Activated T-cell treated with anti-CD3 and anti-CD28 coated beads, Interleukin-2, amount 50 U/mL, for 72 hours (primary cell): Measurements from ENCODE around the gene FAT4. TPM values are rescaled to one million over a fixed set of nuclear protein-coding genes. Genes with fewer than 3 reads are reported as not detected.

Source experiments
- ATAC-seq, 2 donors: fragments of 150-1000 bp; cut with Tn5 transposase; replicated peaks in 1 of 2; 2 replicates each; pipeline ENCODE4 v1.10.0; 2021; ENCODE audit warnings: moderate library complexity in 2 of 2, mild to moderate bottlenecking in 1 of 2
- DNase-seq, 2 donors: peaks; one replicate each; pipeline ENCODE4 v3.0.0; 2021 to 2022; ENCODE audit warnings: mixed read lengths in 1 of 2
- H3K27ac Mint-ChIP-seq: one replicate; pipeline ENCODE4 v1.8.0; 2022; ENCODE audit warnings: mild to moderate bottlenecking, moderate library complexity, mixed read lengths
- H3K27me3 Mint-ChIP-seq: one replicate; pipeline ENCODE4 v1.8.0; 2022; ENCODE audit warnings: low read depth, mixed read lengths
- H3K36me3 Mint-ChIP-seq, 2 donors: one replicate each; pipeline ENCODE4 v1.8.0; 2022; ENCODE audit warnings: mixed read lengths in 2 of 2, mild to moderate bottlenecking in 1 of 2; ENCODE audit not compliant: insufficient read depth in 2 of 2
- H3K4me1 Mint-ChIP-seq: one replicate; pipeline ENCODE4 v1.8.0; 2022; ENCODE audit warnings: low read depth, mixed read lengths
- H3K4me3 Mint-ChIP-seq, 2 donors: one replicate each; pipeline ENCODE4 v1.8.0; 2022; ENCODE audit warnings: mild to moderate bottlenecking in 2 of 2, mixed read lengths in 2 of 2, moderate library complexity in 2 of 2
- H3K9me3 Mint-ChIP-seq, 2 donors: one replicate each; pipeline ENCODE4 v1.8.0; 2022; ENCODE audit warnings: mixed read lengths in 2 of 2
- total RNA-seq, 2 donors: library from RNA; stranded (reverse); gene quantifications; one replicate each; pipeline ENCODE4 v1.2.3, GENCODE V29; 2022

Gene FAT4, protein sequence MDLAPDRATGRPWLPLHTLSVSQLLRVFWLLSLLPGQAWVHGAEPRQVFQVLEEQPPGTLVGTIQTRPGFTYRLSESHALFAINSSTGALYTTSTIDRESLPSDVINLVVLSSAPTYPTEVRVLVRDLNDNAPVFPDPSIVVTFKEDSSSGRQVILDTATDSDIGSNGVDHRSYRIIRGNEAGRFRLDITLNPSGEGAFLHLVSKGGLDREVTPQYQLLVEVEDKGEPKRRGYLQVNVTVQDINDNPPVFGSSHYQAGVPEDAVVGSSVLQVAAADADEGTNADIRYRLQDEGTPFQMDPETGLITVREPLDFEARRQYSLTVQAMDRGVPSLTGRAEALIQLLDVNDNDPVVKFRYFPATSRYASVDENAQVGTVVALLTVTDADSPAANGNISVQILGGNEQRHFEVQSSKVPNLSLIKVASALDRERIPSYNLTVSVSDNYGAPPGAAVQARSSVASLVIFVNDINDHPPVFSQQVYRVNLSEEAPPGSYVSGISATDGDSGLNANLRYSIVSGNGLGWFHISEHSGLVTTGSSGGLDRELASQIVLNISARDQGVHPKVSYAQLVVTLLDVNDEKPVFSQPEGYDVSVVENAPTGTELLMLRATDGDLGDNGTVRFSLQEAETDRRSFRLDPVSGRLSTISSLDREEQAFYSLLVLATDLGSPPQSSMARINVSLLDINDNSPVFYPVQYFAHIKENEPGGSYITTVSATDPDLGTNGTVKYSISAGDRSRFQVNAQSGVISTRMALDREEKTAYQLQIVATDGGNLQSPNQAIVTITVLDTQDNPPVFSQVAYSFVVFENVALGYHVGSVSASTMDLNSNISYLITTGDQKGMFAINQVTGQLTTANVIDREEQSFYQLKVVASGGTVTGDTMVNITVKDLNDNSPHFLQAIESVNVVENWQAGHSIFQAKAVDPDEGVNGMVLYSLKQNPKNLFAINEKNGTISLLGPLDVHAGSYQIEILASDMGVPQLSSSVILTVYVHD (N-terminal part only)
- total RNA-seq: not detected

DNA sequence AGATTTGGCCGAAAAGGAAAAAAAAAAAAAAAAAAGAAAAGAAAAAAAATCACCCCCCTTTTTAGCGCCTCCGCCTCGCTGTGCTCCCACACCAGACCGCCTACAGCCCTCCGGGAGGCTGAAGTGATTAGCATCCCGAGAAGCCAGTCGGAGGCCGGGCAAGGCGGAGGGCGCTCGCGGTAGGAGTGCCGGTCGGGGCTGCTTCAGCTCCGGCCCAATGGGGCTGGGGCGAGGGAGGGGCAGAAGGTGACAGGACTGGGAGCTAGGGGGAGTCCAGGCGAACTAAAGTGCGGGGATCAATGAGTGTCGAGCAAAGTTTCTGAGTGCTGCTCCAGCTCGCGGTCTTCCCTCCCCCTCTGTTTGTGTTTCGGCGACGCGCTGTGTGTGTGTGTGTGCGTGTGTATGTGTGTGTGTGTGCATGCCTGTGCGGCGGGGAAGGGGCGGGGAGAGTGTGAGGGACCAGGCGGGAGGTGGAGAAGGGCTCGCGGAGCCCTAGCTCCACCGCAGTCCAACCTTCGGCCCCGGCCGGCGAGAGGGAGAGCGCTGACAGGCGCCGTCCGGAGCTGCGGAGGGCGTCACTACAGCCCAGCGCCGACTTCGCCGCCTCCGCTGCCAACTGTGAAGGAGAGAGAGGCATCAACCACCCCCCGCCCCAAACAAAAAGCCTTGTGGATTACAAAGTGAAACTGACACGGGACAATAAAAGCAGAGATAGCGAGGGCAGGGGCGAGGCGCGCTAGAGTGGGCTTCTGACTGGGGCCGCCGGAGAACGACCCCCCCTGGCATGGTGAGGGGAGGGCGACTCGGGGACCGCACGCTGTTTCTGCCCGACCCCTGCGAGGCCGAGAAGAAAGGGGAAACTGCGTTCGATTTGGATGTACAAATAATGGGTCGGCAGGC is at the start of gene FAT4:
Gene FAT4 (plus strand): TSS at position 280 of the 900 bp plus-strand sequence. CDS start 1,457 bp downstream, outside the sequence.
- peak; percentile 72 to 78 for ATAC-seq
- DNase-seq: peak; percentile 41 to 52
- Mint-ChIP-seq H3K27ac (no peak within 1 kb of the TSS), H3K4me1 (peaks cover 27% of the 10 kb centered on the region), H3K4me3 (peak within 1 kb of the TSS; percentile 85), H3K27me3 (peaks cover 73% of the 10 kb centered on the region), H3K36me3 (peaks cover 2 to 3% of the 10 kb centered on the region in 2 donors), H3K9me3 (no peaks in the 10 kb centered on the region)

DNA sequence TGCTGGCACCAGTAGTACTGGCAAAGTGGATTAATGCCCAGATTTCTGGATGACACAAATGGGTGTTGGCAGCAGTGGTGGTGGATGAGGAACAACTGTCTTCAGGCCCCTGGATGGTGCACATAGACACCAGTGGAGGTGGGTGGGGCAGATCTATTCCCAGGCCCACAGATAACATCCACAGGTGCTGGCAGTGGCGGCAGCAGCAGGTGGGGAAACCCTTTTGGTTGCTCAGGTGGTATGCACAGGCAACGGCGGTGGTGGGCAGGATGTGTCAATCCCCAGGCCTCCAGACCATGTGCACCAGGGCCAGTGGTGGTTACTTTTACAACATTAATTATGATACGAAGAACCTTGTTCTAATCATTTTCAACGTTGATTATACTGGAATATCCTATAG is 48.9 kb upstream of the FAT4 start:
- ATAC-seq: no peak
- Mint-ChIP-seq H3K27ac (no peak overlapping the region), H3K9me3 (no peaks in the 10 kb centered on the region), H3K4me3 (no peak overlapping the region), H3K27me3 (no peaks in the 10 kb centered on the region), H3K36me3 (no peaks in the 10 kb centered on the region), H3K4me1 (no peaks in the 10 kb centered on the region)
- no peak for DNase-seq

DNA sequence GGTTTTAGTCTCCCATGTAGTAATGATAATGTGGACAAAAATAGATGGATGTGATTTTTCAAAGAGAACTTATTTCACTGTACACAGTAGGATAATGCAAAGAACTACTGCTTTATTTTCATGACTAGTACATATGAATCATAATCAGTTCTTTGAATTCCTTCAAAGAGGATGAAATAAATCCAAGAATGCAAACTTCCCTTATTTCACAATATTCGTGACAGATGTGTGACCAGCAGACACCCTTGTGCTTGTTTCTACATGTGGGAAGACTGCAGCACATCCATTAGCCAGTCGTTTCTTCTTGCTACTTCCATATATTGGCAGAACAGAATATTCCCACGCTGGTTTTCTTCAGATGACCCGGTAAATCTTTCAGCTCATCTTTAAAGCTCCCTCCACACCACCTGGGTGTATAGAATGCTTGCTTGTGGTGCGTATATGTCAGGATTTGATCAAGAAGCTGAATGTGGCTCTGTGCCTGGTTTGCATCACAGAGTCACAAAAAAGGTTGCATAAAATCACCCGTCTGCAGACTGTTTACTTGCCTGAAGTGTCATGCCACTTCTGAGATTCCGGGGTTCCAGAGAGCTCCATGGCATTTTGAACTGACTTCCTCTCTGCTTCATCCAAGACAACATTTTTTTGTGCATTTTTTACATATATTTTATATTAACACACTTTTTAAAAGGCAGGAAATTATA is 47.7 kb upstream of the FAT4 start:
- no peaks in the 10 kb centered on the region for H3K9me3 Mint-ChIP-seq
- no peak overlapping the region for H3K4me3 Mint-ChIP-seq
- DNase-seq (no peak), ATAC-seq (no peak)
- H3K36me3 Mint-ChIP-seq: no peaks in the 10 kb centered on the region
- no peaks in the 10 kb centered on the region for H3K4me1 Mint-ChIP-seq
- H3K27me3 Mint-ChIP-seq: no peaks in the 10 kb centered on the region
- H3K27ac Mint-ChIP-seq: no peak overlapping the region

DNA sequence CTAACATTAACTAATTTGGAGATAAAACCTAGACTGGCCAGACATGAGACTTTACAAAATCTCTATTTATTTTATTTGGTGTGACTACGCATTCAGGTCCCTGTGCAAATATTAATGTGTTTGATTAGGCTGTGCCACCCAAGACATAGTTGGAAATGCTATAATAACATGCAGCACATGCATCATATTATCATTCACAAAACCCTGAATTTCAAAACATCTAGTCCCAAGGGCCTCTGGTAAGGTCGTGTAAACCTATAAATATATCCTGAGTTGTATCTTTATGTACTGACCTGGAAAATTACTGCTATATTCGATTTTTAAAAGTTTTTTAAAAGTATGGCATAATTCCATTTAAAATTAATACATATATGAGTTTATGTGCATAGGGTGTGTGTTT is 47.1 kb upstream of the FAT4 start:
- DNase-seq (no peak), ATAC-seq (no peak)
- Mint-ChIP-seq H3K27ac (no peak overlapping the region), H3K4me3 (no peak overlapping the region), H3K9me3 (no peaks in the 10 kb centered on the region), H3K4me1 (no peaks in the 10 kb centered on the region), H3K36me3 (no peaks in the 10 kb centered on the region), H3K27me3 (no peaks in the 10 kb centered on the region)

DNA sequence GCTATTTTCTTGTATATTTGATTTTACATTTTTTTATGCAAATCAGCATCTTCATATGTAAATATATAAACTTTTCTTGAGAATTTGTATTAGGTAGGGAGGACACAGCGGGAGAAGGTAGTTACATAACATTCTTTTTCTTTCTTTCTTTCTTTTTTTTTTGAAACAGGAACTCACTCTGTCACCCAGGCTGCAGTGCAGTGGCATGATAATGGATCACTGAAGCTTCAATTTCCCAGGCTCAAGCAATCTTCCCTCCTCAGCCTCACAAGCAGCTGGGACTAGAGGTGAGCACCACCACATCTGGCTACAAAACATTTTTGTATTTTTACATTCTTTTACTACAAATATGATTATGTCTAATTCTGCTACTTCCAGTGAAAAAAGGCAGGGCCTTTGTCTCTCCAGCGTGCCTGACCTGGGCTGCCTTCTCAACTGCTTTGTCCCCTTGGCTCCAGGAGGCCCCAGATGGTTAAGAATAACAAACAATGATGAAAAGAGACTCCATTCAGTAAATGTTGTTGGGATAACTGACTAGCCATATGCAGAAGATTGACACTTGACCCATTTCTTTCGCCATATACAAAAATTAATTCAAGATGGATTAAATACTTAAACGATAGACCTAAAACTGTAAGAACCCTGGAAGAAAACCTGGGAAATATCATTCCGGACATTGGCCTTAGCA is 46.5 kb upstream of the FAT4 start:
- no peaks in the 10 kb centered on the region for H3K4me1 Mint-ChIP-seq
- no peaks in the 10 kb centered on the region for H3K36me3 Mint-ChIP-seq
- no peak overlapping the region for H3K27ac Mint-ChIP-seq
- ATAC-seq (no peak), DNase-seq (no peak)
- no peak overlapping the region for H3K4me3 Mint-ChIP-seq
- no peaks in the 10 kb centered on the region for H3K27me3 Mint-ChIP-seq
- H3K9me3 Mint-ChIP-seq: no peaks in the 10 kb centered on the region

DNA sequence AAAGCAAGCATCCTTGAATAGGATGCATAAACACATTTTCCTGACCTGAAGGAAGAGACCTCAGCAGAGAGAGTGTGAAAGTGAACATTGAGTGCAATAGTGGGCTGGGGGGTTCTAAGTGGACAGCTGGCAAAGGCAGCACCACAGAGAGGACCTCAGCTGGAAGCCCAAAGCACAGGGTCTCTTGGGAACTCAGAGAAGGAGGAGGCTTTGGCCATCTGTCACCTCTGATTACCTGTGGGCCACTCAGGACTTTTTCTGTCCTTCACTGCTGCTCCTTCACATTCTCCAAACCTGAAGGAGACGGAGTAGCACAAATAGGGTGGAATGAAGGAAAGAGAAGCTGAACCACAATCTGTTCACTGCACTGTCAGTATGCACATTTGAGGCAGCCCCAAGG is 37.9 kb upstream of the FAT4 start:
- H3K27me3 Mint-ChIP-seq: no peaks in the 10 kb centered on the region
- H3K27ac Mint-ChIP-seq: no peak overlapping the region
- H3K4me3 Mint-ChIP-seq: no peak overlapping the region
- H3K36me3 Mint-ChIP-seq: no peaks in the 10 kb centered on the region
- ATAC-seq (no peak), DNase-seq (no peak)
- no peaks in the 10 kb centered on the region for H3K9me3 Mint-ChIP-seq
- no peaks in the 10 kb centered on the region for H3K4me1 Mint-ChIP-seq

DNA sequence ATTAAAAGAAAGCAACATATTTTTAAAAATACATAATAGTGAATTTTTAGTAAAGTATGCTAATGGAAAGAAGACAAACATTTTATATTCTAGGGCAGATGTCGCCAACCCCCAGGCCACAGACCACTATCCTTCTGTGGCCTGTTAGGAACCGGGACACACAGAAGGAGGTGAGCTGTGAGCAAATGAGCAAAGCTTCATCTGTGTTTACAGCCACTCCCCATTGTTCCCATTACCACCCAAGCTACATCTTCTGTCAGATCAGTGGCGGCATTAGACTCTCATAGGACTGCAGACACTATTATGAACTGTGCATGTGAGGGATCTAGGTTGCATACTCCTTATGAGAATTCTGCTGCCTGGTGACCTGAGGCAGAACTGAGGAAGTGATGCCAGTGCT is 37.0 kb upstream of the FAT4 start:
- H3K27ac Mint-ChIP-seq: no peak overlapping the region
- H3K4me1 Mint-ChIP-seq: no peaks in the 10 kb centered on the region
- no peaks in the 10 kb centered on the region for H3K9me3 Mint-ChIP-seq
- no peaks in the 10 kb centered on the region for H3K27me3 Mint-ChIP-seq
- H3K36me3 Mint-ChIP-seq: no peaks in the 10 kb centered on the region
- DNase-seq (no peak), ATAC-seq (no peak)
- H3K4me3 Mint-ChIP-seq: no peak overlapping the region

DNA sequence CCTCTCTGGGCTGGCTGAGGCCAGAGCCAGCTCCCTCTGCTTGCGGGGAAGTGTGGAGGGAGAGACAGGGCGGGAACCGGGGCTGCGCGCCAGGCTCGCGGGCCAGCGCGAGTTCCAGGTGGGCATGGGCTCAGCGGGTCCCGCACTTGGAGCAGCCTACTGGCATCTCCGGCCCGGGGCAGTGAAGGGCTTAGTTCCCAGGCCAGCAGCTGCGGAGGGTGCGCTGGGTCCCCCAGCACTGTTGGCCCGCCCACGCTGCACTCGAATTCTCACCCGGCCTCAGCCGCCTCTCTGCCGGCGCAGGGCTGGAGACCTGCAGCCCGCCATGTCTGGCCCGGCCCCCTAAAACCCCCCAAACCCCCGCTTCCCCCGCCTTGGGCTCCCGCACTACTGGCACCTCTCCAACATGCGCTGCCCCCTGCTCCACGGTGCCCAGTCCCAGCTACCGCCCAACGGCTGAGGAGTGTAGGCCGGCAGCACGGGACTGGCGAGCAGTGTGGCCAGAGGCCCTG is 33.8 kb upstream of the FAT4 start:
- no peak overlapping the region for H3K27ac Mint-ChIP-seq
- ATAC-seq: no peak
- H3K27me3 Mint-ChIP-seq: no peaks in the 10 kb centered on the region
- no peaks in the 10 kb centered on the region for H3K4me1 Mint-ChIP-seq
- no peak for DNase-seq
- no peak overlapping the region for H3K4me3 Mint-ChIP-seq
- H3K9me3 Mint-ChIP-seq: no peaks in the 10 kb centered on the region
- H3K36me3 Mint-ChIP-seq: no peaks in the 10 kb centered on the region

DNA sequence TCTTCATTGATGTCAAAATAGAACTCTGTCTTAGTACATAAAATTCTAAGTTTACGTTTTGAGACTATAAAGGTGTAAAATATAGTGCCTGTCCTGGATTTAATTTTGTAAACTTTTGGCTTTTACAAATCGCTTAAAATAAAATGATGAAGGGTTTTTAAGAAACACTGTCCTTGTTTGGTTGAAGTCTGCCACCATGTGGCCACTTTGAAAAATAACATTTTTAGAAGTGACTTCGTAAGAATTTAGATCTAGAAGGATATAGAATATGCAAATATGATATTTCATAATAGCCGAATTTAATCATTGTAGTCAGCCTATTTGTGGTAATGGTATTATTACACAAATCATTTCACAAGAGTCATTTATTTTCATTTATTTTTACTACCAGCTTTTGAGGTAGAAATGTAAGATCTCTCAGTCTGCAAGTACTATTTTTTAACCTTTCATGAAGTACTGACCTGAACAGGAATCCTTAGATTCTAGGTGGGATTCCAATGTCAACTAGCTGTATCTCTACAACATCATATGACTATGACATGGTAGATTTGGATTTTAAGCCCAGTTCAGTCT is 31.0 kb upstream of the FAT4 start:
- no peak overlapping the region for H3K4me3 Mint-ChIP-seq
- ATAC-seq (no peak), DNase-seq (no peak)
- no peaks in the 10 kb centered on the region for H3K27me3 Mint-ChIP-seq
- H3K27ac Mint-ChIP-seq: no peak overlapping the region
- H3K9me3 Mint-ChIP-seq: no peaks in the 10 kb centered on the region
- H3K4me1 Mint-ChIP-seq: no peaks in the 10 kb centered on the region
- H3K36me3 Mint-ChIP-seq: no peaks in the 10 kb centered on the region

DNA sequence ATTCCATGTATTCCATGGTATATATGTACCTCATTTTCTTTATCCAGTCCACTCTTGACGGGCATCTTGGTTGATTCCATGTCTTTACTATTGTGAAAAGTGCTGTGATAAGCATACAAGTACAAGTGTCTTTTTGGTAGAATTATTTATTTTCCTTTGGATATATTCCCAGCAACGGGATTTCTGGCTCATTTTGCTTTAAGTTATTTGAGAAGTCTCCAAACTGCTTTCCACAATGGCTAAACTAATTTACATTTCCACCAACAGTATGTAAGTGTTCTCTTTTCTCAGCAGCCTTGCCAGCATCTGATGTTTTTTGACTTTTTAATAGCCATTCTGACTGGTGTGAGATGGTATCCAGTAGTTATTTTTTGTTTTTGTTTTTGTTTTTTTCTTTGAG is 17.6 kb upstream of the FAT4 start:
- H3K27me3 Mint-ChIP-seq: no peaks in the 10 kb centered on the region
- no peak overlapping the region for H3K27ac Mint-ChIP-seq
- peaks cover 0 to 2% of the 10 kb centered on the region in 2 donors for H3K36me3 Mint-ChIP-seq
- DNase-seq (no peak), ATAC-seq (no peak)
- peaks cover 3 to 6% of the 10 kb centered on the region in 2 donors for H3K9me3 Mint-ChIP-seq
- no peak overlapping the region for H3K4me3 Mint-ChIP-seq
- no peaks in the 10 kb centered on the region for H3K4me1 Mint-ChIP-seq

DNA sequence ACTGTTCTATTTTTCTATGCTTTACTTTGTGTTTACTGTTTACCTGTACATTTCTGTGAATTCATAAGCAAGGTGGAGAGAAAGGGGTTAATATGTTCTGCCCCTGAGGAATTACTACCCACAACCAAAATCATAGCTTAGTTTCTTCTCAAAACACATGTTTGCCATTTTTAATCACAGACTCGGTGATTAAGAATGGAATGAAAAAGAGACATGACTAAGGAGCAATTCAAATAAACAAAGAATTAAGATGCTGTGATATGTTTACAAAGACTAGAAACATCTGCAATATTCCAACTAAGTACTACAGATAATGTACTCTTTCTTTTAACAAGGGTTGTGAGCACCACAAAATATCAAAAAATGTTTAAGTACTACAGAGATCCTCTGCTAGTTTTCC is 11.7 kb upstream of the FAT4 start:
- Mint-ChIP-seq H3K27me3 (no peaks in the 10 kb centered on the region), H3K4me3 (no peak overlapping the region), H3K36me3 (no peaks in the 10 kb centered on the region), H3K4me1 (no peaks in the 10 kb centered on the region), H3K9me3 (no peaks in the 10 kb centered on the region), H3K27ac (no peak overlapping the region)
- DNase-seq (no peak), ATAC-seq (no peak)
